Brain microvascular endothelial cell (primary cell): ENCODE results near the gene TSTD2.

Source experiments
- DNase-seq: peaks from one replicate; pipeline ENCODE4 v3.0.0-alpha.2; 2020
- H3K27ac ChIP-seq: fragments of 250-450 bp; sonication (Bioruptor Pico); 2 replicates; pipeline ENCODE4 v1.5.1; 2020; ENCODE audit warnings: mild to moderate bottlenecking, moderate library complexity
- H3K27me3 ChIP-seq: fragments of 250-450 bp; sonication (Bioruptor Pico); replicated peaks from 2 replicates; pipeline ENCODE4 v1.5.1; 2020; ENCODE audit warnings: mild to moderate bottlenecking
- H3K36me3 ChIP-seq: fragments of 250-450 bp; sonication (Bioruptor Pico); replicated peaks from 2 replicates; pipeline ENCODE4 v1.5.1; 2020; ENCODE audit warnings: mild to moderate bottlenecking
- H3K4me3 ChIP-seq: 2 replicates; pipeline ENCODE4 v1.5.1; 2011; ENCODE audit warnings: low read depth, mild to moderate bottlenecking, control low read depth, low read length, moderate library complexity
- CTCF ChIP-seq: IDR thresholded peaks from 2 replicates; pipeline ENCODE4 v1.5.1; 2011; ENCODE audit warnings: low read depth, mild to moderate bottlenecking, moderate library complexity, low read length, control low read depth, inconsistent platforms; ENCODE audit errors: missing control alignments
- in situ Hi-C: cut with HindIII; loops from 2 replicates; pipeline ENCODE4 v1.10.0; 2017; ENCODE audit warnings: low sequenced_read_pairs, low pct_ligation_motif_present

Gene TSTD2

GRCh38 chr9:97659771-97660170 is 26.6 kb upstream of the TSTD2 start:
- in situ Hi-C loops, result no loop called here
- TF ChIP-seq CTCF, result no peak
- H3K27me3 ChIP-seq, result no peaks in the 10 kb centered on the region
- H3K36me3 ChIP-seq, result peaks cover 78% of the 10 kb centered on the region
- no peak for DNase-seq
- no peak overlapping the region for H3K27ac ChIP-seq
- H3K4me3 ChIP-seq, result no peak overlapping the region

GRCh38 chr9:97658707-97659106 is 25.5 kb upstream of the TSTD2 start:
- in situ Hi-C loops, result no loop called here
- DNase-seq, result no peak
- no peak overlapping the region for H3K4me3 ChIP-seq
- TF ChIP-seq CTCF, result no peak
- H3K36me3 ChIP-seq, result peaks cover 75% of the 10 kb centered on the region
- no peaks in the 10 kb centered on the region for H3K27me3 ChIP-seq
- no peak overlapping the region for H3K27ac ChIP-seq

DNA sequence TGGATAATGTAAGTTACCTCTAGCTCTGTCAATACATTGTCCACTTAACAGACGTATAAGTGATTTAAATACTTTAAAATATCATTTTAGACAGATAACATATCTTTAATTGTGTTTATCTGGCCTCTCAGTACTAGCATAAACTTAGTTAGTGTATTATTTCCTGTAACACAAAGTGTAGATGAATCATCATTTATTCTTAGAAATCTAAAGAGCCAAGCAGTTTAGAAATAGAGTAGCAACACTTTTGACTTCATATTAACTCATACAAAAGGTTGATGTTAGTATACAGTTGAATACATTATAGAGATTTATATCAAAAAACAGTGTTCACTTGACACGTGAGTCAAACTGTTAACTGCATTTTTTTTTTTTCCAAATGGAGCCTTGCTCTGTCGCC is 18.5 kb upstream of the TSTD2 start:
- Histone ChIP-seq H3K27ac (no peak overlapping the region), H3K4me3 (no peak overlapping the region), H3K27me3 (no peaks in the 10 kb centered on the region), H3K36me3 (peaks cover 45% of the 10 kb centered on the region)
- in situ Hi-C loops, result no loop called here
- TF ChIP-seq CTCF, result no peak
- no peak for DNase-seq

DNA sequence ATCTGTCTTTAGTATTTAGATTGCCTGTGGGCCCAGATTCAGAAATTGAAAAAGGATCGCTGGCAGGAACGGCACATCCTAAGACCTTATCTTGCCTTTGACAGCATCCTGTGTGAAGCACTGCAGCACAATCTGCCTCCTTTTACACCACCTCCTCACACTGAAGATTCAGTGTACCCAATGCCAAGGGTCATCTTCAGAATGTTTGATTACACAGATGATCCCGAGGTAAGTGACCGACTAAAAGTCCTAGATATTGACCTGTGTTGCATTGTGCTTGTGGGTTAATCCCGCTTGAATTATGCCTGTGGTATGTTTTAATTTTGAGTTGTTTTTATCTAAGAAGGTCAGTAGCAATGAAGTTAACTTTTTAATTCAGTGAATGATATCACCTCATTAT is 14.8 kb upstream of the TSTD2 start:
- in situ Hi-C loops, result no loop called here
- DNase-seq, result no peak
- no peak for TF ChIP-seq CTCF
- Histone ChIP-seq H3K27me3 (no peaks in the 10 kb centered on the region), H3K27ac (no peak overlapping the region), H3K4me3 (no peak overlapping the region), H3K36me3 (peaks cover 31% of the 10 kb centered on the region)

GRCh38 chr9:97645720-97646119 is 12.6 kb upstream of the TSTD2 start:
- Histone ChIP-seq H3K27me3 (no peaks in the 10 kb centered on the region), H3K4me3 (no peak overlapping the region), H3K27ac (no peak overlapping the region), H3K36me3 (peaks cover 28% of the 10 kb centered on the region)
- DNase-seq, result no peak
- in situ Hi-C loops, result no loop called here
- TF ChIP-seq CTCF, result no peak

- Histone ChIP-seq H3K27me3 (no peaks in the 10 kb centered on the region), H3K4me3 (no peak overlapping the region), H3K27ac (no peak overlapping the region), H3K36me3 (peaks cover 12% of the 10 kb centered on the region)
- peak; percentile 19 for DNase-seq
- in situ Hi-C loops, result no loop called here
- no peak for TF ChIP-seq CTCF
Measured at GRCh38 chr9:97640325-97640724, 7.2 kb upstream of the TSTD2 start.
